Activated naive CD4-positive, alpha-beta T cell (primary cell): ENCODE results near the gene P3H3.

ENCODE experiments used
- DNase-seq, 4 experiments: peaks; one replicate each; lab custom pipeline; 2025; lab: John Stamatoyannopoulos, UW

Gene P3H3

GRCh38 chr12:6826734-6827436, 1.3 kb upstream of the P3H3 start:
- no peak for DNase-seq

GRCh38 chr12:6827437-6827911, 733 bp upstream of the P3H3 start:
- peak in 2 of 4 experiments; percentile 14 to 21 for DNase-seq

- peak in 1 of 4 experiments; percentile 51 for DNase-seq
Observed at GRCh38 chr12:6828781-6829535, 751 bp downstream of the P3H3 start.

- DNase-seq: no peak
Observed at GRCh38 chr12:6829536-6830220, 1.5 kb downstream of the P3H3 start.

GRCh38 chr12:6830286-6830890, 2.2 kb downstream of the P3H3 start:
- no peak for DNase-seq

GRCh38 chr12:6830999-6831398, 2.8 kb downstream of the P3H3 start:
- no peak for DNase-seq

GRCh38 chr12:6831450-6831995, 3.3 kb downstream of the P3H3 start:
- no peak for DNase-seq

- no peak for DNase-seq
Observed at GRCh38 chr12:6832125-6832524, 3.9 kb downstream of the P3H3 start.

GRCh38 chr12:6833189-6833890, 5.1 kb downstream of the P3H3 start:
- DNase-seq: no peak

- no peak for DNase-seq
Observed at GRCh38 chr12:6834254-6834653, 6.0 kb downstream of the P3H3 start.

- no peak for DNase-seq
Observed at GRCh38 chr12:6834873-6835272, 6.7 kb downstream of the P3H3 start.

GRCh38 chr12:6836851-6837250, 8.6 kb downstream of the P3H3 start:
- no peak for DNase-seq

- DNase-seq: no peak
Observed at GRCh38 chr12:6837370-6838060, 9.3 kb downstream of the P3H3 start.

GRCh38 chr12:6838854-6839253, 10.6 kb downstream of the P3H3 start:
- DNase-seq: no peak

- no peak for DNase-seq
Observed at GRCh38 chr12:6839482-6840201, 11.4 kb downstream of the P3H3 start.

- no peak for DNase-seq
Observed at GRCh38 chr12:6840330-6840729, 12.1 kb downstream of the P3H3 start.

- no peak for DNase-seq
Observed at GRCh38 chr12:6840761-6841515, 12.7 kb downstream of the P3H3 start, which contains the start of gene GNB3. Gene GNB3, plus strand, starts transcription at chr12:6840925. Its CDS starts 363 bp downstream, at chr12:6841288.

GRCh38 chr12:6842075-6842474, 13.9 kb downstream of the P3H3 start:
- DNase-seq: no peak
